Measurements from ENCODE around the gene HCRTR1.

Gene HCRTR1

GRCh38 chr1:31660871-31661455 lies 43.5 kb downstream of the HCRTR1 start:
- H3K9me3 Mint-ChIP-seq, result no peaks in the 10 kb centered on the region
- no peak for DNase-seq
- no peak overlapping the region for H3K27ac Mint-ChIP-seq
- no peaks in the 10 kb centered on the region for H3K4me1 Mint-ChIP-seq
- H3K4me3 Mint-ChIP-seq, result no peak overlapping the region
- peaks cover 8% of the 10 kb centered on the region for H3K27me3 Mint-ChIP-seq
- ATAC-seq, result no peak

GRCh38 chr1:31661856-31662255 lies 44.4 kb downstream of the HCRTR1 start:
- peaks cover 8% of the 10 kb centered on the region for H3K27me3 Mint-ChIP-seq
- no peaks in the 10 kb centered on the region for H3K4me1 Mint-ChIP-seq
- DNase-seq, result no peak
- H3K9me3 Mint-ChIP-seq, result no peaks in the 10 kb centered on the region
- no peak overlapping the region for H3K27ac Mint-ChIP-seq
- no peak for ATAC-seq
- no peak overlapping the region for H3K4me3 Mint-ChIP-seq

- Mint-ChIP-seq H3K27me3 (peaks cover 8% of the 10 kb centered on the region), H3K9me3 (no peaks in the 10 kb centered on the region), H3K27ac (no peak overlapping the region), H3K4me1 (no peaks in the 10 kb centered on the region), H3K4me3 (no peak overlapping the region)
- ATAC-seq, result no peak
- no peak for DNase-seq
These were observed 45.0 kb downstream of the HCRTR1 start for GRCh38 chr1:31662463-31662862.

GRCh38 chr1:31663622-31664452 lies 46.3 kb downstream of the HCRTR1 start:
- Mint-ChIP-seq H3K4me1 (no peaks in the 10 kb centered on the region), H3K4me3 (no peak overlapping the region), H3K9me3 (no peaks in the 10 kb centered on the region), H3K27ac (no peak overlapping the region), H3K27me3 (peaks cover 15% of the 10 kb centered on the region)
- DNase-seq (peak; percentile 53 to 56), ATAC-seq (peak; percentile 23)

- H3K4me1 Mint-ChIP-seq, result peaks cover 3% of the 10 kb centered on the region
- peak overlapping the region in 1 of 2 donors; percentile 34 for H3K27ac Mint-ChIP-seq
- ATAC-seq (no peak), DNase-seq (no peak)
- no peak overlapping the region for H3K4me3 Mint-ChIP-seq
- no peaks in the 10 kb centered on the region for H3K9me3 Mint-ChIP-seq
- peaks cover 22% of the 10 kb centered on the region for H3K27me3 Mint-ChIP-seq
These were observed 47.0 kb downstream of the HCRTR1 start for GRCh38 chr1:31664528-31664927.

GRCh38 chr1:31665234-31665878 lies 47.9 kb downstream of the HCRTR1 start:
- no peak for DNase-seq
- Mint-ChIP-seq H3K27me3 (peaks cover 30% of the 10 kb centered on the region), H3K4me3 (no peak overlapping the region), H3K4me1 (peaks cover 11% of the 10 kb centered on the region), H3K9me3 (no peaks in the 10 kb centered on the region), H3K27ac (no peak overlapping the region)
- no peak for ATAC-seq

GRCh38 chr1:31666263-31666963 lies 48.9 kb downstream of the HCRTR1 start:
- no peak for ATAC-seq
- H3K4me3 Mint-ChIP-seq, result no peak overlapping the region
- peaks cover 40% of the 10 kb centered on the region for H3K27me3 Mint-ChIP-seq
- no peaks in the 10 kb centered on the region for H3K9me3 Mint-ChIP-seq
- H3K4me1 Mint-ChIP-seq, result peaks cover 19% of the 10 kb centered on the region
- no peak for DNase-seq
- peak overlapping the region in 1 of 2 donors; percentile 75 for H3K27ac Mint-ChIP-seq

- ATAC-seq, result no peak
- H3K4me1 Mint-ChIP-seq, result peaks cover 19% of the 10 kb centered on the region
- H3K4me3 Mint-ChIP-seq, result no peak overlapping the region
- no peaks in the 10 kb centered on the region for H3K9me3 Mint-ChIP-seq
- H3K27me3 Mint-ChIP-seq, result peaks cover 43% of the 10 kb centered on the region
- DNase-seq, result no peak
- no peak overlapping the region for H3K27ac Mint-ChIP-seq
These were observed 49.7 kb downstream of the HCRTR1 start for GRCh38 chr1:31667065-31667785.

GRCh38 chr1:31668303-31668883 lies 50.9 kb downstream of the HCRTR1 start:
- no peak overlapping the region for H3K4me3 Mint-ChIP-seq
- H3K27me3 Mint-ChIP-seq, result peaks cover 36% of the 10 kb centered on the region
- peaks cover 19% of the 10 kb centered on the region for H3K4me1 Mint-ChIP-seq
- ATAC-seq, result no peak
- no peaks in the 10 kb centered on the region for H3K9me3 Mint-ChIP-seq
- DNase-seq, result no peak
- no peak overlapping the region for H3K27ac Mint-ChIP-seq

GRCh38 chr1:31669433-31669785 lies 51.9 kb downstream of the HCRTR1 start:
- no peak overlapping the region for H3K27ac Mint-ChIP-seq
- peaks cover 19% of the 10 kb centered on the region for H3K4me1 Mint-ChIP-seq
- ATAC-seq (no peak), DNase-seq (no peak)
- peak overlapping the region; percentile 71 to 79 for H3K4me3 Mint-ChIP-seq
- peaks cover 36% of the 10 kb centered on the region for H3K27me3 Mint-ChIP-seq
- no peaks in the 10 kb centered on the region for H3K9me3 Mint-ChIP-seq

GRCh38 chr1:31669786-31670592 lies 52.5 kb downstream of the HCRTR1 start:
- Mint-ChIP-seq H3K27ac (peak overlapping the region; percentile 2 to 43), H3K27me3 (peaks cover 36% of the 10 kb centered on the region), H3K4me1 (peaks cover 19% of the 10 kb centered on the region), H3K4me3 (peak overlapping the region; percentile 71 to 79), H3K9me3 (no peaks in the 10 kb centered on the region)
- peak; percentile 56 for ATAC-seq
- peak; percentile 22 to 23 for DNase-seq

- Mint-ChIP-seq H3K27ac (no peak overlapping the region), H3K27me3 (peaks cover 36% of the 10 kb centered on the region), H3K4me1 (peaks cover 19% of the 10 kb centered on the region), H3K4me3 (peak overlapping the region; percentile 71 to 79), H3K9me3 (no peaks in the 10 kb centered on the region)
- ATAC-seq (peak; percentile 4), DNase-seq (no peak)
These were observed 53.1 kb downstream of the HCRTR1 start for GRCh38 chr1:31670593-31670964.

- no peaks in the 10 kb centered on the region for H3K9me3 Mint-ChIP-seq
- DNase-seq (no peak), ATAC-seq (no peak)
- H3K4me1 Mint-ChIP-seq, result peaks cover 19% of the 10 kb centered on the region
- H3K4me3 Mint-ChIP-seq, result peak overlapping the region in 1 of 2 donors; percentile 24
- peaks cover 36% of the 10 kb centered on the region for H3K27me3 Mint-ChIP-seq
- no peak overlapping the region for H3K27ac Mint-ChIP-seq
These were observed 53.7 kb downstream of the HCRTR1 start for GRCh38 chr1:31671147-31671546.

- H3K27me3 Mint-ChIP-seq, result peaks cover 36% of the 10 kb centered on the region
- ATAC-seq (no peak), DNase-seq (no peak)
- peaks cover 19% of the 10 kb centered on the region for H3K4me1 Mint-ChIP-seq
- no peak overlapping the region for H3K27ac Mint-ChIP-seq
- H3K4me3 Mint-ChIP-seq, result no peak overlapping the region
- no peaks in the 10 kb centered on the region for H3K9me3 Mint-ChIP-seq
These were observed 54.2 kb downstream of the HCRTR1 start for GRCh38 chr1:31671561-31672201.

Measured in stimulated activated naive CD8-positive, alpha-beta T cell treated with anti-CD3 and anti-CD28 coated beads, Interleukin-15, amount 100 ng/mL, for 72 hours (primary cell).